T-helper 1 cell treated with Interleukin-12 subunit alpha and Interleukin-12 subunit beta and Interleukin-4 antibody, amounts not matched to agents 30 ng/mL and 1 ng/mL, for 36 hours (primary cell): ENCODE results near the gene TPCN2. TPM values are rescaled to one million over a fixed set of nuclear protein-coding genes. Genes with fewer than 3 reads are reported as not detected.
"Not testable (repeated sequence)": the region's sequence is repeated elsewhere in the genome, so short reads cannot be mapped to it uniquely, and the experiment has no call there.

ENCODE experiments used
- intact Hi-C: fragments of 100-400 bp; cut with micrococcal nuclease; formaldehyde crosslinking; loops from one replicate; pipeline ENCODE4 v1.15.1; 2024
- total RNA-seq: library from RNA; stranded (reverse); gene quantifications from 2 replicates; pipeline ENCODE4 v1.2.3, GENCODE V29; 2022

The TPCN2 gene
- total RNA-seq = 20.4 and 23.0 TPM in 2 replicates

GRCh38 chr11:69048694-69049489 lies at the start of gene TPCN2:
Gene TPCN2 (plus strand): TSS chr11:69048932. CDS start chr11:69048998, 66 bp downstream.
- intact Hi-C loops = loop anchor here (1.0 to 10.0 kb wide), 11 partner anchors 74 to 1221 kb away; partner anchors contain the start of genes FADD, IGHMBP2, KMT5B and LTO1

GRCh38 chr11:68999093-68999747 lies 49.5 kb upstream of the TPCN2 start:
- intact Hi-C loops = no loop called here

GRCh38 chr11:68999748-69000355 lies 48.9 kb upstream of the TPCN2 start:
- intact Hi-C loops = not testable (repeated sequence)

- intact Hi-C loops = no loop called here
These were observed 48.3 kb upstream of the TPCN2 start for GRCh38 chr11:69000391-69000790.

GRCh38 chr11:69000831-69001242 lies 47.9 kb upstream of the TPCN2 start:
- intact Hi-C loops = no loop called here

DNA sequence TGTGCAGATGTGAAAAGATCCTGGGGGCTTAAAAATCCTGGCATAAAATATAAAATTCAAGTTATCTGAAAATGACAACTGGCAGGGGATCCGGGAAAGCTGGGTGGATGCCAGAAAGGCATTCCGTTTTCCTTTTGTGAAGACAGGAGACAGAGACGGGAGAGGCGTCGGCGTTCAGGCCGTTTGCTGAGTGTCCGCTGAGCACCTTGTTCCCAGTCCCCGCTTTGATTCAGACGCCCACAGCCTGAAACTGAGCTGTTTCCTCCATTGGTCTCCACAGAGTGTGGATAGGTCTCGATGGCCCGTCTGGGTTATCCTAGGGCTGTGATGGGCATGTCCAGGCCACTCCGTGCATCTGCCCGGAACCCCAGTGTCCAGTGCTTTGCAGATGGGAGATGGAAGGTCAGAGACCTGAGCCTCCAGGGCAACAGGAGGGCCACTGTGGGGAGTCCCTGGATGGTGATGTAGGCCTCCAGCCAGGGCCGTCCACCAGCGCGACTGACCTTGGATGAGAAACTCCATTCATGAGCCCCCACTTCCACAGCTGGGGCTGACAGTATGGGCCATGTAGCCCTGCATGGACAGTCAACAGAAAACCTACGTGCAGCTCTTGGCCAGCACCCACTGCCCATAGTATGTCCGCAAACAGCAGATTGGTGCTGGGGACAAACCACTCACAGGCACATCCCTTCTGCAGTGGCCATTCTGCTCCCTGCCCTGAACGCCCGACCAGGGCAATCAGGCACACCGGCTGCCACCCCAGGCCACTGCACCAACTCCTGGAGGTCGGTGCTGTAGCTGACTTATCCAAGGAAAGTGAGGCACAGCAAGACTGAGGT lies 47.3 kb upstream of the TPCN2 start:
- intact Hi-C loops = no loop called here

GRCh38 chr11:69002110-69002569 lies 46.6 kb upstream of the TPCN2 start:
- intact Hi-C loops = no loop called here

GRCh38 chr11:69002570-69003231 lies 46.0 kb upstream of the TPCN2 start:
- intact Hi-C loops = no loop called here

DNA sequence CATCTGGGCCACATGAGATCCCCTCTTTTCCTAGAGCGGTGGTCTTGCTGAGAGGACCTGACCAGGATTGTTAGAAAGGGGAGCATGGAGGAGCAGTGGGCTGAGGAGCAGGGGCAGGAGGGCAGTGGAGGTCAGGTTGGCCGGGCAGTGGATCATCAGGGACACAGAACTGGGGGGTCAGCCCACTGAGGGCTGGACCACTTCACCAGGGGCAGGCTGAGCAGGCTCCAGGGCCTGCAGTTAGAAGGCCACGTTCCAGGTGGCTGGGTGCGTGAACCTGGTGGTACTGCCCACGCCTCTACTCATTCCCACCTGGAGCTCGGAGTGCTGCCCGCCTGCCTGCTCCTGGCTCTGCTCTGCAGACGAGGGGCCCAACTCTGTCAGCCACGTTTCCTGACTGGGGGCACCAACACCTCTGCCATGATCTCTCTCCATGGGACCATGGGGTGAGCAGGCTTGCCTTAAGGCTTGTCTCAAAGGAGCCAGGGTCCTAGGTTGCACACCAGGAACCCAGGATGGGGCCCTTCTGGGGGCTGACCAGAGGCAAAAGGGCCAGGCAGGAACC lies 45.3 kb upstream of the TPCN2 start:
- intact Hi-C loops = no loop called here

GRCh38 chr11:69003866-69004367 lies 44.8 kb upstream of the TPCN2 start:
- intact Hi-C loops = no loop called here

- intact Hi-C loops = no loop called here
These were observed 44.1 kb upstream of the TPCN2 start for GRCh38 chr11:69004411-69005182.

DNA sequence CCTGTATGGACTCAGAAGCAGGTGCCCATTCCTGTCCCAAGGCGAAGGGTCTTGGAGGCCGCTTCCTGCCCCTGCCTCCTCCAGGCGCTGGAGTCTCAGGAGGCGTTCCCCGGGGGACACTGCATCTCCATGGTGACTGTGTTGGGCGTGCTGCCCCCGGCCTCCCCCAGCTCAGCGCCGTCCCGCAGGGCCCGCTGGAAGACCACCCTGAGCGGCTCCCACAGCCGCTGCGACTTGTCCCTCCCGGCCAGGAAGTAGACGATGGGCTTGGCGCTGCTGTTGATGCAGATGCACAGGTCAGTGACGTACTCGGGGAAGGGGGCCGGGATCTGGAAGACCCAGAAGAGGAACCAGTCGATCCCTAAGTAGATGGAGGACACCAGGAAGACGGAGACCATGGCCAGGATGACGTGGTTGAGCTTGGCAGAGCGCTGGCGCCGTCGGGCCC lies 43.5 kb upstream of the TPCN2 start:
- intact Hi-C loops = no loop called here

GRCh38 chr11:69005631-69006368 lies 42.9 kb upstream of the TPCN2 start:
- intact Hi-C loops = no loop called here

GRCh38 chr11:69006816-69007215 lies 41.9 kb upstream of the TPCN2 start:
- intact Hi-C loops = no loop called here

- intact Hi-C loops = no loop called here
These were observed 40.8 kb upstream of the TPCN2 start for GRCh38 chr11:69007975-69008381.

DNA sequence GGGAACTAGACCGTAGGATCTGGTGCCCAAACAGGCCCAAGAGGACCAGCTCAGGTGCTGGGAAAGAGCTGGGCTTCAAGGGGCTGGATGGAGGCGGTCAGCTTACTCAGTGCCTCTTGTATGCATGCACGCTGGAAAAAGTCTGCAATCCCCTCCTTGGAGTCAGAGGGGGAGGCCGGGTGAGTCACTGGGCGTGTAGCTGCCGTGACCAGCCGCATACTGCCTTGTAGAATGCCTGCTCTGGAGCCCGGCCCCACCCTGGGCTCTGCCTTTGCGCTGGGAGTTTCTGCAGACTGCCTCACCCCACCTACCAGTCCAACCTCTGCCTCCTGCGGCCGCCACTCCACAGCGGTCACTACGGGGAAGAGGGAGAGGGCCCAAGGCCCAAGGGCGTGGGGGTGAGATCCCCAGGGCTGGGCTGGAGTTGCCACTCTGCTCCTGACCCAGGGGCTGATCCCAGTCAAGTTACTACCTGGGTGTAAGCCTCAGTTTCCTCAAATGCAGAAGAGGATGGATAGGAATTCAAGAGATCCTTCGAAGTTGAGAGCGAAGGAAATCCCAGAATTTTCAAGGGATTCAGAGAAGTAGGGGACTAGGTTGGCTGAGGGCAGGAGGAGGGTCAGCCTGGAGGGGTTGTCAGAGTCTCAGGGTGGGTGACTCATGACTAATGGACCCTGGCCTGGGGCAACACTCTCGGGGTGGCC lies 39.8 kb upstream of the TPCN2 start:
- intact Hi-C loops = no loop called here

DNA sequence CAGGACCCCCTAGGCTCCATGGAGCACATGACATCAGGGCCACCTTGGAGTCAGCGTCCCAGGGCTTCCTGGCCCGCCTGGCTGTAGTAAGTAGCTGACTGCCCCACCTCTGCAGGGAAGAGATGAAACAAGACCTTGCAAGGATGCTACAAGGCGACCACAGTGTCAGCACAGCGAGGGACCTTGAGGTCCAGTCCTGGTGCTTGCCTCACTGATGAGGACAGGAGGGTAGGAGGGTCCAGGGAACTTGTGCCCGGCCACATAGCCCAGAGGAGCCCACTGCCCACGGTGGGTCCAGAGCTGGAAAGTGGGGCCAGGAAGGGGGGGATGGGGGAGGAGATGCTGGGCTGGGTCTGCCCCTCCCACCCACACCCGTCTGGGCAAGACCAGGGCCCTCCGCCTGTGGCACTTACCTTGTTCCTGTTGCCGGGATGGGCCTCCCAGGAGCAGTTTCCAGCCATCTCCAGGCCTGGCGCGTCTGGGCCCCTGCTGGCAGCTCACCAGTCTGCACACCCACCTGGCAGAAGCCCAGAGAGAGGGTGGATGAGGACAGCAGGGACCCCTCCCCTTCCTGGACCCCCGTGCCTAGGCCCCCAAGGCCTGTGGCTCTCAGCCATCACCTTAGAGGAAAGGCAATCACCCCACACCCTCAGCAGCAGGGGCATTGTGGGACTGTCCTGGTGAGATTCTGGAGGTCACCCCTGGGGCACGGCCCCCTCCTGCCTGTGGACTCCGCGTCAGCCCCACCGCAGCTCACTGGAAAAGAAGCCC lies 39.1 kb upstream of the TPCN2 start:
- intact Hi-C loops = no loop called here
